HG03378 (cell line): Measurements from ENCODE around the gene AQP5.

ENCODE experiments used
- ATAC-seq: cut with Tn5 transposase; IDR thresholded peaks from one replicate; pipeline ENCODE4 v1.9.1; 2021; ENCODE audit warnings: mild to moderate bottlenecking, moderate library complexity; ENCODE audit not compliant: unreplicated experiment

AQP5 gene

DNA sequence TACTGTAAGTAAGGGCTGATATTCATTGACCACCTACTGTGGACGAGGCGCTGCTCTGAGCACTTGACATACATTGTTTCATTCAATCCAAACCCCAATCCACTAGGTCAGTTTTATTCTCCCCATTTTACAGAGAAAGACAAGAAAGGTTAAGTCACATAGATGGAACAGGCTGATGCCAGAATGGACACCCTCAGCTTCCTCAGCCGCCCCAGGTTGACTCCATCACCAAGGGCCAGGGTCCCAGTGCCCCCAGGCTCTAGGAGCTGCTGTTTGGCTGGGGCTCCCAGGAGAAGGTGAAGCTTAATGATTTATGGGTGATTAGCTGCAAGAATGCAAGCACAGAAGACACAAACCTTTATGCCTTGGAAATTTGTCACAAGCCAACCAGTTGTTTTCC, 11.8 kb upstream of the AQP5 start:
- ATAC-seq: no peak

DNA sequence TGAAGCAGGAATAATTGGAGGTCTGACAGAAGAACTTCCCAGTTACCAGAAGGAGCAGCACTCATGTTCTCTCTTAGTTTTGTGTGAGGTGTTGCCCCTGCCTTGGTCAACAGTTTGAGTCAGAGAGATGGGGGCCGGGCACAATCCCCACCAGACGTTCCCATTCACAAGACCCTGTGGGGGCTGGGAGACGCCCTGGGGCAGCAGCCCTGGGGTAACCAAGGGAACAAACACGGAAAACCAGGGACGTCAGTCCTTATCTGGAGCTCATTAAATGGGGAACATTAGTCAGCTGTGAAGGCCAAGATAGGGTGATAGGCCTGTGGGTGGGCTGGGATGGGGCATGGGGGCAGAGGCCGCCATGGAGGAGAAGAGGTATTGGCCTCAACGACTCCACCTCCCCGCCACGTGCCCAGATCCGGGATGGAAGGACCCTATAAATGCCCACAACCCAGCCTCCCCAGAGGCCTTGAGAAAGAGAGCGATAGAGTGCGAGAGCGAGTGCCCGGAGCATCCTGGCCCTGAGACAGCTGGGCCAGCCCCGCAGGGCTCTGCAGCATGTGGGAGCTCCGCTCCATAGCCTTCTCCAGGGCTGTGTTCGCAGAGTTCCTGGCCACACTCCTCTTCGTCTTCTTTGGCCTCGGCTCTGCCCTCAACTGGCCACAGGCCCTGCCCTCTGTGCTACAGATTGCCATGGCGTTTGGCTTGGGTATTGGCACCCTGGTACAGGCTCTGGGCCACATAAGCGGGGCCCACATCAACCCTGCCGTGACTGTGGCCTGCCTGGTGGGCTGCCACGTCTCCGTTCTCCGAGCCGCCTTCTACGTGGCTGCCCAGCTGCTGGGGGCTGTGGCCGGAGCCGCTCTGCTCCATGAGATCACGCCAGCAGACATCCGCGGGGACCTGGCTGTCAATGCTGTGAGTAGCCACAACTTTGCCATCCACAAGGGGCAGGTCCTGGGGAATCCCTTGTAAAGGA, 11.1 kb upstream of the AQP5 start, which contains the start of gene AQP2:
TSS of gene AQP2 (plus strand) at position 465 of the 979 bp plus-strand sequence. CDS start at position 559, 94 bp downstream.
- ATAC-seq: no peak

DNA sequence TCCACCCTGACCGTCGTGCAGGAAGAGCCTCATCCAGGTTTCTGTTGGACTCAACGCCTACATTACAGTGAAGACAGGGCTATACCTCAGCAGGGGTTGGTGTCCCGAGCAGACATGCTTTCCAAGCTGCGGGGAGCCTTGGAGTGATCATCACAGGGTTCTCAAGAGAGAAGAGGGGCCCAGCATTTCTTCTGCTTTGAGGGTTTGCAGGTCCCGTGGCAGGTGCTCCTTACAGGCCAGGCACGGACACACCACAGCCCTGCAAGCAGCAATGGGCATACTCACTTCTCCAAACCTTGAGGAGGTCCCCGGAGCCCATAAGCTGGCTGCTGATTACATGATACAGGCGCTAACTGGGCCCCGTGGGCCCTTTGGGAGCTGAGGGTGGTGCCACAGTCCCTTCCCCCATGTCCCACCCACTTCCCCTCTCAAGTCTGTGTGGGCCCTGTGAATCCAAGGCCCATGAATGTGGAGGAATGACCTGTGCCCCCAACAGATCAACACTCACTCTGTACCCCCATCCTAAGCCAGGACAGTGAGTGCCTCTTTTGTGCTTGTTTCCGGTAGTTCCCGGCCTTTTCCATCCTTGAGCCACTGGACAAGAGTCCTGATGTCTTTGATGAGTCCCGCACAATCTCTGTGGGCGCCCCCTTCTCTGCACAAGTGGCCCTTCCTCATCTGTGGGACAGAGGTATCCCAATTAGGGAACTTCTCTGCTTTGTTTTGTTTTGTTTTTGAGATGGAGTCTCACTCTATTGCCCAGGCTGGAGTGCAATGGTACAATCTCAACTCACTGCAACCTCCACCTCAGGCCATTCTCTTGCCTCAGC, 10.0 kb upstream of the AQP5 start:
- no peak for ATAC-seq

GRCh38 chr12:49952391-49953055, 9.1 kb upstream of the AQP5 start:
- ATAC-seq: no peak

- ATAC-seq: no peak
Observed at GRCh38 chr12:49953151-49953550, 8.5 kb upstream of the AQP5 start.

GRCh38 chr12:49953961-49954846, 7.5 kb upstream of the AQP5 start:
- ATAC-seq: no peak

- no peak for ATAC-seq
Observed at GRCh38 chr12:49954863-49955830, 6.5 kb upstream of the AQP5 start.

- ATAC-seq: no peak
Observed at GRCh38 chr12:49955899-49956662, 5.6 kb upstream of the AQP5 start.

DNA sequence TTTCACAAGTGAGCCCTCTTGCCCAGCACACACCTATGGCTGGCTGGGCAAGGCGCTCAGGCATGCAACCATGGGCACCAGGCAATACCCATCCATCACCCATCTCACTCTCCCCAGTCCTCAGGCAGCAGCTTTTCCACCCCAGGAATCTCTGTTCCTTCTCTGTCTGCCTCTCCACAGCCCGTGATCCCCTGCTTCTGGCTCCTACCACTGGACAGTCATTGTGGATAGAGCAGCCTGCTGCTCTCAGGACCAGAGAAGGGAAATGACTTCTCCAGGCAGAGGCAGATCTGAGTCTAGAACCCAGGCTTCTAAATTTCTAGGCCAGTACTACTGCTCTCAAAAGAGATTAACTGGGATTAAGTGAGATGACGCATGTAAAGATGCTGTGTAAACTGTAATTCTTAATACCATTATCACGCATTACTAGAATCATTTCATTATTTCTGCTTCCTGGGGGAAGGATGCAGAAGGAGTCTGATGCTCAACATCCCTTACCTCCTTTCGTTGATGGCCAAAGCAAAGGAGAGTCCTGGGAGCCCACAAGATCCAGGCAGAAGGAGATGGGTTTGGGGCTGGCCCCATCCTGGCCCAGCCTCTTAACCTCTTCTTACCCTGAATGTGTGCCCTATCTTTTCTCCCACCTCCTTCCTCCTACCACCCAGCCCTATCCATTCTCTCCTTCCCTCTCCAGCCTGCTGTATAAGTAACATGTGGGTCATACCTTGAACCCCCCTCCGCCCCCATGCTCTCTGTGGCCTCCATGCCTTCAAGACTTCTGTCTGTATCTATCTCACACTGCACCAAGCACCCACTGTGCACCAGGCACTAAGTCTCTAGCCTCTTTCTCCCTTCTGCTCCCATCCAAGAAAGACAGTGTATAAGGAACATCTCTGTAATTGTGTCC, 4.8 kb upstream of the AQP5 start:
- ATAC-seq: no peak

- no peak for ATAC-seq
Observed at GRCh38 chr12:49957570-49957967, 4.1 kb upstream of the AQP5 start.

DNA sequence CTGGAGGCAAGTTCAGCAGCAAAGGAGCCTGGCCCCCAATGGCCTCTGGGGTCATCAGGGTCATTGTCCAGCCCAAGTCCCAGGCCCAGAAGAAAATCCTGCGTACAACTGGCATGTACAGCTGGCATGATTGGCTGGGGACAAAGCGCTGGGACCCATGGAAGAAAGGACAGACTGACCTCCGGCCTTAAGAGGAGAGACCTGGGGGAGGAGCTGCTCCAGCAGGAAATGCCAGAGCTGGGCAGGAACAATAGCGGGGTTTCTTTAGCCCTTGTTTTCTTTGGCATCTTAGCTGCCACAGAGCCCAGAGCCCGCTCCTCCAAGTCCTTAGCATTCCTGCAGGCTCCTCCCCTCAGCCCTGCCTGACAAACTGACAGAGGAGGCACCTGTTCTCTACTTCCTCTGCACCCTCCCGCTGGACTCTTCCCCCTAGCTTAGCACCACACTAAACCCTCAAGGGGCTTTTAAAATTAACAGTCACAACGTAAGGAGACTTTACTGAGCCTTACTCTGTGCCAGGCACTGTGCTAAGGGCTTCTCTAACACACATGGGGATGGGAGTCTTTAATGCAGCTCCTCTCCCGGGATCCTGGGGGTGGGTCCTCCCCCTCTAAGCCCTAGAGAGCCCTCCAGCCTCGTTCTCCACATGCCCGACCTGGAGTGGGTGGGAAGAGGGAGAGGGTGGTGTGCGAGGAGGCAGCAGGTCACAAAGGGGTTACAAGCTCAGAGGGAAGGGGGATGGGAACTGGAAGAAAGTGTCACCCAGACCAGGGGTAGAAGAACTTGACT, 1.8 kb upstream of the AQP5 start:
- no peak for ATAC-seq

- ATAC-seq: no peak
Observed at GRCh38 chr12:49960474-49961110, 1.1 kb upstream of the AQP5 start.

- ATAC-seq: no peak
Observed at GRCh38 chr12:49961993-49962764, 507 bp downstream of the AQP5 start.

GRCh38 chr12:49962861-49963765, 1.4 kb downstream of the AQP5 start:
- no peak for ATAC-seq
